Fibroblast of skin of left biceps (primary cell): ENCODE results near the gene CAMK4.
"Not testable (repeated sequence)": the region's sequence is repeated elsewhere in the genome, so short reads cannot be mapped to it uniquely, and the experiment has no call there.

Source experiments
- DNase-seq, 2 experiments: peaks; one replicate each; pipeline ENCODE4 v3.0.0-alpha.2; 2013; ENCODE audit warnings: low read depth in 2 of 2

CAMK4 gene

GRCh38 chr5:111256128-111256527 is 31.9 kb downstream of the CAMK4 start:
- DNase-seq = no peak

- DNase-seq = not testable (repeated sequence)
These were observed 33.4 kb downstream of the CAMK4 start for GRCh38 chr5:111257610-111258009.

GRCh38 chr5:111259636-111260035 is 35.5 kb downstream of the CAMK4 start:
- peak; percentile 30 to 42 for DNase-seq

- no peak for DNase-seq
These were observed 37.4 kb downstream of the CAMK4 start for GRCh38 chr5:111261610-111262009.

GRCh38 chr5:111262153-111262552 is 38.0 kb downstream of the CAMK4 start:
- no peak for DNase-seq

GRCh38 chr5:111262815-111263214 is 38.6 kb downstream of the CAMK4 start:
- DNase-seq = no peak

GRCh38 chr5:111266491-111266890 is 42.3 kb downstream of the CAMK4 start:
- DNase-seq = no peak

GRCh38 chr5:111268300-111268699 is 44.1 kb downstream of the CAMK4 start:
- DNase-seq = no peak

GRCh38 chr5:111271885-111272284 is 47.7 kb downstream of the CAMK4 start:
- no peak for DNase-seq

- DNase-seq = no peak
These were observed 52.9 kb downstream of the CAMK4 start for GRCh38 chr5:111277061-111277460.

- no peak for DNase-seq
These were observed 54.8 kb downstream of the CAMK4 start for GRCh38 chr5:111278858-111279504.

GRCh38 chr5:111280282-111280951 is 56.2 kb downstream of the CAMK4 start:
- no peak for DNase-seq

GRCh38 chr5:111282798-111283197 is 58.6 kb downstream of the CAMK4 start:
- DNase-seq = no peak

- no peak for DNase-seq
These were observed 60.6 kb downstream of the CAMK4 start for GRCh38 chr5:111284825-111285224.

GRCh38 chr5:111294551-111294950 is 70.4 kb downstream of the CAMK4 start:
- no peak for DNase-seq

GRCh38 chr5:111295649-111296048 is 71.5 kb downstream of the CAMK4 start:
- no peak for DNase-seq

- no peak for DNase-seq
These were observed 72.4 kb downstream of the CAMK4 start for GRCh38 chr5:111296570-111296969.

GRCh38 chr5:111299067-111299481 is 74.9 kb downstream of the CAMK4 start:
- DNase-seq = no peak

GRCh38 chr5:111299831-111300432 is 75.7 kb downstream of the CAMK4 start:
- DNase-seq = no peak

GRCh38 chr5:111301264-111301663 is 77.1 kb downstream of the CAMK4 start:
- DNase-seq = no peak

GRCh38 chr5:111302043-111302442 is 77.9 kb downstream of the CAMK4 start:
- not testable (repeated sequence) for DNase-seq

- no peak for DNase-seq
These were observed 84.8 kb downstream of the CAMK4 start for GRCh38 chr5:111308951-111309350.

- DNase-seq = no peak
These were observed 85.2 kb downstream of the CAMK4 start for GRCh38 chr5:111309384-111309783.
